Activated naive CD8-positive, alpha-beta T cell (primary cell): ENCODE results near the gene ANKIB1.
"Not testable (repeated sequence)": the region's sequence is repeated elsewhere in the genome, so short reads cannot be mapped to it uniquely, and the experiment has no call there.

Experiments
- H3K27ac Mint-ChIP-seq: one replicate; pipeline ENCODE4 v1.8.0; 2021; ENCODE audit warnings: mixed read lengths
- H3K27me3 Mint-ChIP-seq: one replicate; pipeline ENCODE4 v1.8.0; 2021; ENCODE audit warnings: mixed read lengths
- H3K36me3 Mint-ChIP-seq: one replicate; pipeline ENCODE4 v1.8.0; 2021; ENCODE audit warnings: mixed read lengths
- H3K4me1 Mint-ChIP-seq: one replicate; pipeline ENCODE4 v1.8.0; 2021; ENCODE audit warnings: low read depth, mixed read lengths
- H3K4me3 Mint-ChIP-seq: one replicate; pipeline ENCODE4 v1.8.0; 2021; ENCODE audit warnings: mild to moderate bottlenecking, mixed read lengths
- H3K9me3 Mint-ChIP-seq: one replicate; pipeline ENCODE4 v1.8.0; 2021; ENCODE audit warnings: low read depth, mixed read lengths

Gene ANKIB1

GRCh38 chr7:92251181-92251580 lies 5.4 kb downstream of the ANKIB1 start:
- Mint-ChIP-seq H3K4me1 (peaks cover 49% of the 10 kb centered on the region), H3K27ac (no peak overlapping the region), H3K36me3 (peaks cover 13% of the 10 kb centered on the region), H3K9me3 (peaks cover 5% of the 10 kb centered on the region), H3K4me3 (no peak overlapping the region), H3K27me3 (no peaks in the 10 kb centered on the region)

- Mint-ChIP-seq H3K27me3 (no peaks in the 10 kb centered on the region), H3K9me3 (peaks cover 5% of the 10 kb centered on the region), H3K36me3 (peaks cover 15% of the 10 kb centered on the region), H3K4me3 (no peak overlapping the region), H3K4me1 (peaks cover 37% of the 10 kb centered on the region), H3K27ac (no peak overlapping the region)
Measured at GRCh38 chr7:92253251-92253650, 7.5 kb downstream of the ANKIB1 start.

GRCh38 chr7:92254800-92255199 lies 9.0 kb downstream of the ANKIB1 start:
- Mint-ChIP-seq H3K36me3 (peaks cover 17% of the 10 kb centered on the region), H3K4me1 (peaks cover 39% of the 10 kb centered on the region)
- H3K27ac Mint-ChIP-seq, H3K27me3 Mint-ChIP-seq, H3K4me3 Mint-ChIP-seq, H3K9me3 Mint-ChIP-seq: not testable (repeated sequence)

GRCh38 chr7:92255308-92255707 lies 9.5 kb downstream of the ANKIB1 start:
- Mint-ChIP-seq H3K27ac (no peak overlapping the region), H3K4me1 (peaks cover 43% of the 10 kb centered on the region), H3K36me3 (peaks cover 20% of the 10 kb centered on the region), H3K9me3 (peaks cover 5% of the 10 kb centered on the region), H3K27me3 (no peaks in the 10 kb centered on the region), H3K4me3 (no peak overlapping the region)

- no peak overlapping the region for H3K27ac Mint-ChIP-seq
- H3K4me3 Mint-ChIP-seq: no peak overlapping the region
- peaks cover 27% of the 10 kb centered on the region for H3K4me1 Mint-ChIP-seq
- peaks cover 22% of the 10 kb centered on the region for H3K36me3 Mint-ChIP-seq
- H3K9me3 Mint-ChIP-seq: peaks cover 5% of the 10 kb centered on the region
- H3K27me3 Mint-ChIP-seq: no peaks in the 10 kb centered on the region
Measured at GRCh38 chr7:92259062-92259461, 13.3 kb downstream of the ANKIB1 start.

GRCh38 chr7:92259610-92260247 lies 14.0 kb downstream of the ANKIB1 start:
- Mint-ChIP-seq H3K27ac (no peak overlapping the region), H3K4me3 (no peak overlapping the region)

GRCh38 chr7:92260248-92260781 lies 14.5 kb downstream of the ANKIB1 start:
- peaks cover 16% of the 10 kb centered on the region for H3K36me3 Mint-ChIP-seq
- H3K27ac Mint-ChIP-seq: no peak overlapping the region
- no peak overlapping the region for H3K4me3 Mint-ChIP-seq
- no peaks in the 10 kb centered on the region for H3K27me3 Mint-ChIP-seq
- no peaks in the 10 kb centered on the region for H3K9me3 Mint-ChIP-seq
- peaks cover 21% of the 10 kb centered on the region for H3K4me1 Mint-ChIP-seq

More at GRCh38 chr7:92259610-92260247, 14.0 kb downstream of the ANKIB1 start:
- H3K36me3 Mint-ChIP-seq: peaks cover 21% of the 10 kb centered on the region
- H3K9me3 Mint-ChIP-seq: peaks cover 5% of the 10 kb centered on the region
- peaks cover 26% of the 10 kb centered on the region for H3K4me1 Mint-ChIP-seq
- no peaks in the 10 kb centered on the region for H3K27me3 Mint-ChIP-seq

GRCh38 chr7:92266415-92267241 lies 20.9 kb downstream of the ANKIB1 start:
- no peaks in the 10 kb centered on the region for H3K9me3 Mint-ChIP-seq
- no peak overlapping the region for H3K4me3 Mint-ChIP-seq
- peaks cover 4% of the 10 kb centered on the region for H3K4me1 Mint-ChIP-seq
- peaks cover 6% of the 10 kb centered on the region for H3K36me3 Mint-ChIP-seq
- no peaks in the 10 kb centered on the region for H3K27me3 Mint-ChIP-seq
- no peak overlapping the region for H3K27ac Mint-ChIP-seq

GRCh38 chr7:92268921-92269320 lies 23.1 kb downstream of the ANKIB1 start:
- Mint-ChIP-seq H3K9me3 (no peaks in the 10 kb centered on the region), H3K4me1 (peaks cover 6% of the 10 kb centered on the region), H3K4me3 (no peak overlapping the region), H3K27ac (no peak overlapping the region), H3K27me3 (no peaks in the 10 kb centered on the region), H3K36me3 (peaks cover 6% of the 10 kb centered on the region)

- Mint-ChIP-seq H3K9me3 (no peaks in the 10 kb centered on the region), H3K4me3 (no peak overlapping the region), H3K27me3 (no peaks in the 10 kb centered on the region)
Measured at GRCh38 chr7:92275327-92275726, 29.6 kb downstream of the ANKIB1 start.

GRCh38 chr7:92276460-92276864 lies 30.7 kb downstream of the ANKIB1 start:
- peaks cover 30% of the 10 kb centered on the region for H3K36me3 Mint-ChIP-seq
- no peaks in the 10 kb centered on the region for H3K27me3 Mint-ChIP-seq
- H3K9me3 Mint-ChIP-seq: no peaks in the 10 kb centered on the region
- no peak overlapping the region for H3K27ac Mint-ChIP-seq
- peaks cover 11% of the 10 kb centered on the region for H3K4me1 Mint-ChIP-seq
- no peak overlapping the region for H3K4me3 Mint-ChIP-seq

More at GRCh38 chr7:92275327-92275726, 29.6 kb downstream of the ANKIB1 start:
- H3K4me1 Mint-ChIP-seq: peaks cover 11% of the 10 kb centered on the region
- H3K36me3 Mint-ChIP-seq: peaks cover 25% of the 10 kb centered on the region
- no peak overlapping the region for H3K27ac Mint-ChIP-seq

- no peaks in the 10 kb centered on the region for H3K9me3 Mint-ChIP-seq
- peaks cover 23% of the 10 kb centered on the region for H3K36me3 Mint-ChIP-seq
- no peak overlapping the region for H3K27ac Mint-ChIP-seq
- H3K4me1 Mint-ChIP-seq: peaks cover 7% of the 10 kb centered on the region
- no peaks in the 10 kb centered on the region for H3K27me3 Mint-ChIP-seq
- H3K4me3 Mint-ChIP-seq: no peak overlapping the region
Measured at GRCh38 chr7:92279396-92280031, 33.7 kb downstream of the ANKIB1 start.

- Mint-ChIP-seq H3K36me3 (peaks cover 22% of the 10 kb centered on the region), H3K9me3 (no peaks in the 10 kb centered on the region), H3K4me1 (peaks cover 11% of the 10 kb centered on the region), H3K27ac (no peak overlapping the region), H3K27me3 (no peaks in the 10 kb centered on the region), H3K4me3 (no peak overlapping the region)
Measured at GRCh38 chr7:92281031-92281430, 35.3 kb downstream of the ANKIB1 start.

GRCh38 chr7:92282221-92282814 lies 36.5 kb downstream of the ANKIB1 start:
- H3K27me3 Mint-ChIP-seq: no peaks in the 10 kb centered on the region
- H3K4me1 Mint-ChIP-seq: peaks cover 9% of the 10 kb centered on the region
- H3K27ac Mint-ChIP-seq: no peak overlapping the region

GRCh38 chr7:92282930-92283329 lies 37.2 kb downstream of the ANKIB1 start:
- Mint-ChIP-seq H3K36me3 (peaks cover 21% of the 10 kb centered on the region), H3K9me3 (no peaks in the 10 kb centered on the region), H3K27me3 (no peaks in the 10 kb centered on the region), H3K4me3 (no peak overlapping the region), H3K27ac (no peak overlapping the region), H3K4me1 (peaks cover 9% of the 10 kb centered on the region)

More at GRCh38 chr7:92282221-92282814, 36.5 kb downstream of the ANKIB1 start:
- no peak overlapping the region for H3K4me3 Mint-ChIP-seq
- peaks cover 20% of the 10 kb centered on the region for H3K36me3 Mint-ChIP-seq
- no peaks in the 10 kb centered on the region for H3K9me3 Mint-ChIP-seq
